ENCODE measurements around the gene GALK2. TPM values are rescaled to one million over a fixed set of nuclear protein-coding genes. Genes with fewer than 3 reads are reported as not detected.

Gene GALK2
- total RNA-seq, 1 experiment from 2014 or later, result 29.0 TPM

DNA sequence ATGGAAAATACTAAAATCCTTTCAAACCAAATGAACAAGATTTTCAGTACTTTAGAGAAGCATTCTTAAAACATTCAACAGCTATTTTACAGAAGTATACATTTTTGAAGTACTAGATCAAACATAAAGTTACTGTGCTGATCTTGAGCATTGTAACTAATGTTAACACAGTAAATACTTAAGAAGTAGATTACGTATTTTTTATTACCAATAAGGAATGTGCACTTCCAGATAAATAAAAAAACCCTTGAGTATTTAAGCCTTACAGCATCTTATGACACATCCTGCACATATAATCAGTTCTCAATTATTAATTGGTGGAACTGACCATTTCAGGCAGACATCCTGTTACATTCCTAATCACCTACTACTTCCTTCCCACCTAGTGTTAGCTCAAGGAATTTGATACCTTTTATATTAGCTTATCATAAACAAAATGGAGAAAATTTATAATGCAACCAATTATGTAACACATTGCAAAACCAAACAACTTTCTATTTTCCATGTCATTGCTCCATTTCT is 47.4 kb upstream of the GALK2 start:
- no peak overlapping the region for H2AFZ ChIP-seq
- H3K9me2 ChIP-seq (ENCODE audit: insufficient read depth), result no peaks in the 10 kb centered on the region
- no peak overlapping the region for H3K27ac ChIP-seq
- no peaks in the 10 kb centered on the region for H3K9me3 ChIP-seq (ENCODE audit: insufficient read depth, low read depth)
- TF ChIP-seq, protein P1, sequence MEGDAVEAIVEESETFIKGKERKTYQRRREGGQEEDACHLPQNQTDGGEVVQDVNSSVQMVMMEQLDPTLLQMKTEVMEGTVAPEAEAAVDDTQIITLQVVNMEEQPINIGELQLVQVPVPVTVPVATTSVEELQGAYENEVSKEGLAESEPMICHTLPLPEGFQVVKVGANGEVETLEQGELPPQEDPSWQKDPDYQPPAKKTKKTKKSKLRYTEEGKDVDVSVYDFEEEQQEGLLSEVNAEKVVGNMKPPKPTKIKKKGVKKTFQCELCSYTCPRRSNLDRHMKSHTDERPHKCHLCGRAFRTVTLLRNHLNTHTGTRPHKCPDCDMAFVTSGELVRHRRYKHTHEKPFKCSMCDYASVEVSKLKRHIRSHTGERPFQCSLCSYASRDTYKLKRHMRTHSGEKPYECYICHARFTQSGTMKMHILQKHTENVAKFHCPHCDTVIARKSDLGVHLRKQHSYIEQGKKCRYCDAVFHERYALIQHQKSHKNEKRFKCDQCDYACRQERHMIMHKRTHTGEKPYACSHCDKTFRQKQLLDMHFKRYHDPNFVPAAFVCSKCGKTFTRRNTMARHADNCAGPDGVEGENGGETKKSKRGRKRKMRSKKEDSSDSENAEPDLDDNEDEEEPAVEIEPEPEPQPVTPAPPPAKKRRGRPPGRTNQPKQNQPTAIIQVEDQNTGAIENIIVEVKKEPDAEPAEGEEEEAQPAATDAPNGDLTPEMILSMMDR (conservative IDR thresholded peaks at IDR 0.05), result no peak
- TF ChIP-seq EZH2 (IDR thresholded peaks at IDR 0.05; ENCODE audit: low read depth), result no peak
- no peak overlapping the region for H3K4me2 ChIP-seq
- H4K20me1 ChIP-seq (ENCODE audit: insufficient read depth), result 0 out of 2 replicates have a peak, but pooled peaks cover 4% of the 10 kb centered on the region
- ChIA-PET CTCF (interaction anchor here (0.9 kb wide), 1 partner anchor 23 kb away, joined by 3 read pairs; no protein-coding TSS in a partner anchor), POLR2A (ENCODE audit: unreplicated experiment) (no interaction called here)
- H3K79me2 ChIP-seq (ENCODE audit: low read depth), result no peaks in the 10 kb centered on the region
- no peaks in the 10 kb centered on the region for H3K4me1 ChIP-seq (replicated peaks; ENCODE audit: insufficient read depth)
- DNase-seq, result no peak
- BruUV-seq (replicated peaks), result no TSS peak
- intact Hi-C loops (cut with micrococcal nuclease; ENCODE audit: unreplicated experiment), result no loop called here
- H3K4me3 ChIP-seq, result no peak overlapping the region
- H3K27me3 ChIP-seq (ENCODE audit: insufficient read depth, low read depth), result no peaks in the 10 kb centered on the region
- H3F3A ChIP-seq (ENCODE audit: insufficient read depth, low read depth), result no peaks in the 10 kb centered on the region
- H3K36me3 ChIP-seq (ENCODE audit: low read depth), result peaks cover 8% of the 10 kb centered on the region; the same call in 1 of the 2 replicates

DNA sequence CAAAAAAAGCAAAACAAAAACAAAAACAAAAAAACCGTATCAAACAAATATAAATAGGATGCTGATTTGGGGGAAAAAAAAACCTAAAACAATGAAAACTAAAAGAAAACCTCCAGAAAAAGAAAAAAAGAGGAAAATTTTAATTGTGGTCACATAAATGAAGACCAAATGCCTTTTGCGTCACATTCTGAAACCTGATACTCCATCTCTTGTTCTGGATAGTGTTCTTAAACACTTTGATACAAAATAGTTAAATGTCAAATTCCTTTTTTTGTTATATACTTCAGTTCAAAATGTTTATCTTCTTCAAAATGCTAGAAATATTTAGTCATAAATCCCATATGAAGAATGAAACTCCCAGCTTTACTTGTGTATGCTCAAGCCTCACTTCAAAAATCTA is 45.7 kb upstream of the GALK2 start:
- Histone ChIP-seq H2AFZ (no peak overlapping the region), H4K20me1 (ENCODE audit: insufficient read depth) (no peaks in the 10 kb centered on the region), H3K9me3 (ENCODE audit: insufficient read depth, low read depth) (no peaks in the 10 kb centered on the region), H3K4me3 (no peak overlapping the region), H3K27me3 (ENCODE audit: insufficient read depth, low read depth) (no peaks in the 10 kb centered on the region), H3K79me2 (ENCODE audit: low read depth) (no peaks in the 10 kb centered on the region), H3K36me3 (ENCODE audit: low read depth) (peaks cover 18% of the 10 kb centered on the region; the same call in 1 of the 2 replicates), H3K27ac (no peak overlapping the region), H3K9me2 (ENCODE audit: insufficient read depth) (no peaks in the 10 kb centered on the region), H3K4me2 (no peak overlapping the region), H3K4me1 (replicated peaks; ENCODE audit: insufficient read depth) (no peaks in the 10 kb centered on the region), H3F3A (ENCODE audit: insufficient read depth, low read depth) (no peaks in the 10 kb centered on the region)
- CTCF ChIA-PET, result no interaction called here
- no TSS peak for BruUV-seq (replicated peaks)
- DNase-seq, result no peak
- POLR2A ChIA-PET (ENCODE audit: unreplicated experiment), result no interaction called here
- intact Hi-C loops (cut with micrococcal nuclease; ENCODE audit: unreplicated experiment), result no loop called here
- TF ChIP-seq EZH2 (IDR thresholded peaks at IDR 0.05; ENCODE audit: low read depth), result no peak
- TF ChIP-seq, protein P1 (conservative IDR thresholded peaks at IDR 0.05), result no peak

DNA sequence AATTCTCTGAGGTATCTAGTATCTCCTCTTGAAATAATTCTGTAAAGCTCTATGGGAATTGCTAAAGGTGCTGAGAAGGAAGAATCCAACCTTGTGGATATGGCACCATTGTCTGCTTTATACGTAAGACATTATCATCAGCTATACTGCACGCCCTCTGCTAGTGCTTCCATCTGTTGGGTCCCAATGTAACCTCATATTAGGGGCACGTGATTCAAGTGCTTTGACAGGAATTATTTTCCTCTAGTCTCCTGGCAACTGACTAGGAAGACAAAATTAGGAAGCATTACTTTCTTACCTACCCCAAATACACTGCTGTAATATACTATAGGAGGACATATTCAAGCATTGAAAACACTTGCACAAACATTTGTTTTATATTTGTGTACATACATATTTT is 38.6 kb upstream of the GALK2 start:
- Histone ChIP-seq H3F3A (ENCODE audit: insufficient read depth, low read depth) (no peaks in the 10 kb centered on the region; the same call in 1 of the 2 replicates), H3K9me2 (ENCODE audit: insufficient read depth) (no peaks in the 10 kb centered on the region), H2AFZ (no peak overlapping the region), H3K4me2 (no peak overlapping the region), H3K79me2 (ENCODE audit: low read depth) (0 out of 2 replicates have a peak, but pooled peaks cover 4% of the 10 kb centered on the region), H3K27me3 (ENCODE audit: insufficient read depth, low read depth) (no peaks in the 10 kb centered on the region), H3K9me3 (ENCODE audit: insufficient read depth, low read depth) (no peaks in the 10 kb centered on the region), H4K20me1 (ENCODE audit: insufficient read depth) (no peaks in the 10 kb centered on the region), H3K4me3 (no peak overlapping the region), H3K4me1 (replicated peaks; ENCODE audit: insufficient read depth) (peaks cover 12% of the 10 kb centered on the region), H3K27ac (no peak overlapping the region), H3K36me3 (ENCODE audit: low read depth) (peaks cover 48% of the 10 kb centered on the region; the same call in 1 of the 2 replicates)
- ChIA-PET POLR2A (ENCODE audit: unreplicated experiment) (no interaction called here), CTCF (no interaction called here)
- BruUV-seq (replicated peaks), result no TSS peak
- intact Hi-C loops (cut with micrococcal nuclease; ENCODE audit: unreplicated experiment), result no loop called here
- no peak for TF ChIP-seq EZH2 (IDR thresholded peaks at IDR 0.05; ENCODE audit: low read depth)
- TF ChIP-seq, protein P1 (conservative IDR thresholded peaks at IDR 0.05), result no peak
- DNase-seq, result no peak
